Measurements from ENCODE around the gene COL15A1.

COL15A1 gene

GRCh38 chr9:99056886-99057664 lies 113.4 kb downstream of the COL15A1 start:
- no peak for DNase-seq (ENCODE audit: low spot score)

- DNase-seq (ENCODE audit: low spot score): no peak
Observed at GRCh38 chr9:99057665-99058625, 114.2 kb downstream of the COL15A1 start.

GRCh38 chr9:99058964-99059921 lies 115.5 kb downstream of the COL15A1 start:
- no peak for DNase-seq (ENCODE audit: low spot score)

- no peak for DNase-seq (ENCODE audit: low spot score)
Observed at GRCh38 chr9:99060621-99061020, 116.9 kb downstream of the COL15A1 start.

GRCh38 chr9:99062549-99062948 lies 118.8 kb downstream of the COL15A1 start:
- no peak for DNase-seq (ENCODE audit: low spot score)

- no peak for DNase-seq (ENCODE audit: low spot score)
Observed at GRCh38 chr9:99063522-99063921, 119.8 kb downstream of the COL15A1 start.

GRCh38 chr9:99066571-99066970 lies 122.9 kb downstream of the COL15A1 start:
- DNase-seq (ENCODE audit: low spot score): no peak

GRCh38 chr9:99069075-99069474 lies 125.4 kb downstream of the COL15A1 start:
- no peak for DNase-seq (ENCODE audit: low spot score)

GRCh38 chr9:99069546-99069945 lies 125.8 kb downstream of the COL15A1 start:
- no peak for DNase-seq (ENCODE audit: low spot score)

- DNase-seq (ENCODE audit: low spot score): no peak
Observed at GRCh38 chr9:99070681-99071080, 127.0 kb downstream of the COL15A1 start.

- DNase-seq (ENCODE audit: low spot score): no peak
Observed at GRCh38 chr9:99071313-99072039, 127.8 kb downstream of the COL15A1 start.

- no peak for DNase-seq (ENCODE audit: low spot score)
Observed at GRCh38 chr9:99072040-99072394, 128.3 kb downstream of the COL15A1 start.

- no peak for DNase-seq (ENCODE audit: low spot score)
Observed at GRCh38 chr9:99073347-99073746, 129.6 kb downstream of the COL15A1 start.

- no peak for DNase-seq (ENCODE audit: low spot score)
Observed at GRCh38 chr9:99073985-99074901, 130.5 kb downstream of the COL15A1 start.

- no peak for DNase-seq (ENCODE audit: low spot score)
Observed at GRCh38 chr9:99074902-99075245, 131.2 kb downstream of the COL15A1 start.

GRCh38 chr9:99075246-99075912 lies 131.7 kb downstream of the COL15A1 start:
- DNase-seq (ENCODE audit: low spot score): no peak

GRCh38 chr9:99076030-99076429 lies 132.3 kb downstream of the COL15A1 start:
- DNase-seq (ENCODE audit: low spot score): no peak

GRCh38 chr9:99076483-99077171 lies 132.9 kb downstream of the COL15A1 start:
- DNase-seq (ENCODE audit: low spot score): no peak

- DNase-seq (ENCODE audit: low spot score): no peak
Observed at GRCh38 chr9:99078717-99079116, 135.0 kb downstream of the COL15A1 start.
